Epithelial cell of proximal tubule (primary cell): ENCODE measurements around the gene MAPK12. TPM values are rescaled to one million over a fixed set of nuclear protein-coding genes. Genes with fewer than 3 reads are reported as not detected.
A peak's percentile ranks its signal among the peaks of the same experiment; 100 is the strongest.

Source experiments
- DNase-seq: peaks from one replicate; pipeline ENCODE4 v3.0.0-alpha.2; 2011; ENCODE audit warnings: low read depth
- H3K4me3 ChIP-seq: 2 replicates; pipeline ENCODE4 v1.5.1; 2011; ENCODE audit warnings: low read depth, mild to moderate bottlenecking, low read length
- CTCF ChIP-seq: conservative IDR thresholded peaks from 2 replicates; pipeline ENCODE4 v1.5.1; 2012; ENCODE audit warnings: low read depth, mild to moderate bottlenecking, low read length
- total RNA-seq: library from RNA; depleted of rRNA; stranded (reverse); fragments of >200 nt; gene quantifications from 2 replicates; pipeline ENCODE4 v1.2.3, GENCODE V29; 2015

MAPK12 gene
- total RNA-seq, 1 donor from 2014 or later, result 33.9 TPM

DNA sequence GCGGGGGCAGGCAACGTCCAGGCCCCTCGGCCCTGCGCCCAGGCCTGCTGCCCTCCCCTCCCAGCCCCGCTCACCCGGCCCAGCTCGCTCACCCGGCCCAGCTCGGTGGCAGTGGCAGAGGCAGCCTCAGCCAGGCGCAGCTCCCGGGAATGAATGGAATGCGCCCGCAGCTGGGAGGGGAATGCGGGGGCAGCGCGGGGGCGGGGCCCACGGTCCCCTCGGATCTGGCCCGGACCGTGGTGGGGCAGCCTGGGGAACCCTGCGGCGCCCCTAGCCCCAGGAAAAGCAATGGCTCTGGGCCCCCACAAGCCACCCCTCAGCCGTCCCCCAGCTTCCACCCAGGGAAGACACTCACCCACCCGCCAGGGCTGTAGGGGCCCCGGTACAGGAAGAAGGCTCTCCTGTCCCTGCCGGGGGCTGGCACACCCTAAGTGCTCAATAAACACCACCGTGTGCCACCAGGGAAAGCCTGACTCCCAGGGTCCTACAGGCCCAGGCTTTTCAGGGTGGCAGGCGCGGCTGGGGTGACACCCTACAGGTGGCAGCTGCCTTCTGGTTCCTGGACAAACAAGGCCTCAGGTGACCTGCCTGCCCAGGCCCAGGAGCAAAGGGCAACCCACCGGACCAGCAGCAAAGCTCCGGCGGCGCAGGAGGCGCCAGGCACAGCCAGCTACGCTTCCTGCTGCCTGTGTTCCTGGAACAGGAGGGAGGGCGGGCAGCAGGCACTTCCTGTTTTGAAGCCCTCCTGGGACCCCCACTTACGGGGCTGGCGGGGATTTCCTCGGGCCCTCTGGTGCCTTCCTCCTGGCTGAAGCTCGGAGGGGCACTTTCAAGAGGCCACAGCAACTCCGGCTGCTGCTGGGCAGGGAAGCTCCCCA is 32.2 kb upstream of the MAPK12 start:
- DNase-seq, result no peak
- H3K4me3 ChIP-seq, result peak overlapping the region; percentile 48
- TF ChIP-seq CTCF, result no peak

DNA sequence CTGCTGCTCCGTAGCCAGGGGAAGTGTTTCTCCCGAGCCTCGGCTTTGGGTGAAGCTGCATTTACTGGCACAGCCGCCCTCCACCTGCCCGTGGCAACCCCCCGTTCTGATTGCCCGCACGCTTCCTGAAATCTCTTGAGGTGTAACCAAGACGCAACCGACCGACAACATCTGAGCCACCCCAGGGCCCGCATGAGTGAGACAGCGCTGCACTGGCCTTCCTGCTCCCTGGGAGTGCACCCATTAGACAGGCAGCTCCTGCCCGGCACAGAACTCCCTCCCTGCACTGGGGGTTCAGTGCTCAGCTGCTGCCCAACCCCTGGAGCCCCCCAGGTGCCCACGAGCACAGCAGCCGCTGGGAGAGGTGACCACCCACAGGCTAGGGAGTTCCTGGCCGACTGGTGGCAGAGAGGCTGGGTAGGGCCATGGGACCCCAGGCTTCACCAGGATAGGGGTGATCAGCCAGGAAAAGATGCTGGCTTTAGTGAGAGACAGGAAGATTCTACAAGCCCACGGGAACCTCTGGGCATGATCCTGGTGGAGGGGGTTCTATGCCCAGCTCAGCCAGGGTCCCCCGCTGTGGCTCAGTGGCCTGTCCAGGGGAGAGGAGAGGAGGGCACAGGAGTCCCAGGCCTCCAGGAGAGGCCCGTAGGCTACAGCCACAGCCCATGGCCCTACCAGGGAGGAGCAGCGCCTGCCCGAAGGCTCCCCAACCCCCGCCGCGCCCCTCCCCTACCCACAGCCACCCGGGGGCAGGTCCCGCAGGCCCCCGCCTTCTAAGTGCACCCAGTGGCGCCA is 31.4 kb upstream of the MAPK12 start:
- peak overlapping the region; percentile 48 for H3K4me3 ChIP-seq
- no peak for TF ChIP-seq CTCF
- DNase-seq, result no peak

DNA sequence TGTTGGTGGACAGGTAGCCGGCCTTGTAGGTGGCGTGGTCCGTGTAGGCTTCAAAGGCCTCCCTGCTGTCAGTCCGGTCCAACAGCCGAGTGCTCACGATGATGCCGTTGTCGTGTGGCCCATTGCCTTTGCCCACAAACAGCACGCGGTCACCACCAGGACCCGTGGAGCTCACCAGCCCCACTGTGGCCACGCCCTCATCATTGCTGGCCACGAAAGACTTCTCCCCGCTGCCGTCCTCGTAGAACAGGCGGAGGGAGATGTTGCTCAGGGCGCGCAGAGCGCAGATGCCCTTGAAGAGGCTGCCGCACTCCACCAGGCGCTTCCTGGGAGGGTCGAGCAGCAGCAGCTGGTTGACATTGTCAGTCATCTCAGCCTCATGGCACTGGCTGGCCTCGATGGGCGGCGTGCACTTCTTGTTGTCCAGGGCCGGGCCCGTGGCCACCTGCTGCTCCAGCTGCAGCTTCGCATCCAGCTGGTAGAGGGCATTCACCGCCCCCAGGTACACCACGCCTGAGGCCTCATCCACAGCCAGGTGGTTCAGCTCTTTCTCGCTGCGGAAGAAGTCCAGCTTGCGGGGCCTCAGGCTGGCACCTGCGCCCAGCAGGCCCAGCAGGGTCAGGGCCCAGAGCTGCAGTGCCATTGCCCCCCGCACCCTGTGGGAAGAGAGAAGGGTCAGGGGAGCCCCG is 28.6 kb upstream of the MAPK12 start:
- no peak overlapping the region for H3K4me3 ChIP-seq
- no peak for TF ChIP-seq CTCF
- DNase-seq, result no peak

DNA sequence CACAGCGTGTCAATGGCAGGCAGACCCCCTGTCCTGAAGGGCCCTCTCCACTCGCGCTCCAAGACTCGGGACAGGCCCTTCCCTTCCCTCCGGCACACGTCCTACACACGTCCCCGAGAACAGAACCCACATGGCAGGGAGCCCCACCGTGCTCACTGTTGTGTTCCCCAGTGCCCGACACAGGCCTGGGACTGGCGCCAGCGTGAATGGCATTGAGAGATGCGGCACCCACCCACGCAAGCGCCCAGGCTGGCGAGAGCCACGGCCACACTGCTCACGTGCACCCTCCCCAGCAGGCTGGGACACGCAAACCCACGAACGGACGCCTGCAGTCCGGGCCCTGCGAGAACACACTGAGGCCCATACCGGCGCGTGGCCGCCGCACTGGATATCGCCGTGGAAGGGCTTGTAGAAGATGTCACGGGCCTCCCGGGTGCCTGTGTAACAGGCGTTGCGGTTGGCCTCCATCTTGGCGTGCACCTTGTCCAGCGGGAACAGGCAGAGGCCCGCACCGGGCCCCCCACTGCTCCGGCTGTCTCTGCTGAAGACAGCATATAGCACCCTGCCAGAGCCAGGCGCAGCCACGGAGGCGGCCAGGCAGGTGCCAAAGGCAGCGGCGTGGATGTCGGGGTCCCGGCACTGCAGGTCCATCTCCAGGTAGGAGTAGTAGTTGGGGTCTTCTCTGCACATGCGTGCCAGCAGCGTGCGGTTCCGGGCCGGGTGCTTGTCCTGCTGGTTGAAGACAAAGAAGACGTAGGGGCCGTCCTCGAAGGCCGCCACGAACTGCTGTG is 27.9 kb upstream of the MAPK12 start:
- DNase-seq, result no peak
- no peak overlapping the region for H3K4me3 ChIP-seq
- no peak for TF ChIP-seq CTCF

- no peak for TF ChIP-seq CTCF
- H3K4me3 ChIP-seq, result no peak overlapping the region
- no peak for DNase-seq
Measured at GRCh38 chr22:50287731-50288130, 26.2 kb upstream of the MAPK12 start.

- TF ChIP-seq CTCF, result no peak
- H3K4me3 ChIP-seq, result no peak overlapping the region
- DNase-seq, result no peak
Measured at GRCh38 chr22:50286701-50287318, 25.3 kb upstream of the MAPK12 start.
